Endothelial cell of umbilical vein (primary cell): ENCODE data around the gene RIMBP2. TPM values are rescaled to one million over a fixed set of nuclear protein-coding genes. Genes with fewer than 3 reads are reported as not detected.

Source experiments
- BruUV-seq: library from RNA; stranded (reverse); fragments of 400-500 nt; replicated peaks from 2 replicates; lab custom pipeline; 2021; lab: Mats Ljungman, UMichigan
- CTCF ChIA-PET: fragments of 300-600, 350-600 bp; sonication (Branson Sonifier 250); formaldehyde crosslinking; loops from one replicate; lab custom pipeline; 2021; ENCODE audit warnings: antibody characterized with exemption, inconsistent platforms; lab: Charles Lee
- POLR2A ChIA-PET: fragments of 300-600, 350-600 bp; sonication (Branson Sonifier 250); formaldehyde crosslinking; loops from one replicate; lab custom pipeline; 2021; ENCODE audit warnings: antibody characterized with exemption, inconsistent platforms; lab: Charles Lee
- DNase-seq: peaks from one replicate; pipeline ENCODE4 v3.0.0-alpha.2; 2011; ENCODE audit warnings: low read depth, low spot score
- FAIRE-seq: peaks from 2 replicates; lab custom pipeline; 2011; peaks lifted over from hg19 to GRCh38; lab: Jason Lieb, UNC
- H2AFZ ChIP-seq: 2 replicates; pipeline ENCODE4 v1.6.0; 2012; ENCODE audit warnings: low read depth, low read length, control low read depth, inconsistent platforms
- H3K27ac ChIP-seq: 2 replicates; pipeline ENCODE4 v1.5.1; 2011; ENCODE audit warnings: low read depth, mild to moderate bottlenecking, control low read depth, low read length, moderate library complexity; ENCODE audit not compliant: insufficient read depth
- H3K27me3 ChIP-seq, 2 experiments: 2 replicates each; pipeline versions ENCODE4 v1.6.0 to v1.6.1; 2011; ENCODE audit warnings: low read length in 2 of 2, mixed read lengths in 1 of 2; ENCODE audit not compliant: control insufficient read depth in 2 of 2, insufficient read depth in 2 of 2
- H3K36me3 ChIP-seq, 2 experiments: 2 replicates in 1 of 2; 3 replicates in 1 of 2; pipeline ENCODE4 v1.5.1; 2011; ENCODE audit warnings: low read length in 2 of 2, mild to moderate bottlenecking in 1 of 2, moderate library complexity in 1 of 2; ENCODE audit not compliant: control insufficient read depth in 2 of 2, insufficient read depth in 2 of 2; ENCODE audit errors: extremely low read depth in 1 of 2
- H3K4me1 ChIP-seq: 3 replicates; pipeline ENCODE4 v1.5.1; 2011; ENCODE audit warnings: mild to moderate bottlenecking, low read length; ENCODE audit not compliant: control insufficient read depth, insufficient read depth; ENCODE audit errors: extremely low read depth
- H3K4me2 ChIP-seq: 2 replicates; pipeline ENCODE4 v1.6.1; 2011; ENCODE audit warnings: low read length, control low read depth, mixed read lengths; ENCODE audit not compliant: insufficient read depth
- H3K4me3 ChIP-seq, 3 experiments: fragments of 200-600 bp in 1 of 3; sonication (generic), shearing (Covaris generic) in 1 of 3; replicated peaks in 1 of 3; 2 replicates each; pipeline ENCODE4 v1.5.1; 2011 to 2016; ENCODE audit warnings: control low read depth in 3 of 3, low read length in 3 of 3, mild to moderate bottlenecking in 2 of 3, inconsistent platforms in 1 of 3, low read depth in 1 of 3, moderate library complexity in 1 of 3; ENCODE audit not compliant: insufficient read depth in 1 of 3
- H3K79me2 ChIP-seq: 2 replicates; pipeline ENCODE4 v1.6.0; 2012; ENCODE audit warnings: low read length, inconsistent platforms; ENCODE audit not compliant: control insufficient read depth, insufficient read depth
- H3K9ac ChIP-seq: replicated peaks from 2 replicates; pipeline ENCODE3; 2011; ENCODE audit warnings: low read length, control low read depth; ENCODE audit not compliant: insufficient read depth; ENCODE audit errors: extremely low read depth
- H3K9me1 ChIP-seq: replicated peaks from 3 replicates; pipeline ENCODE4 v1.6.0; 2011; ENCODE audit warnings: mild to moderate bottlenecking, low read length; ENCODE audit not compliant: control insufficient read depth, insufficient read depth; ENCODE audit errors: extremely low read depth
- H3K9me3 ChIP-seq: replicated peaks from 2 replicates; pipeline ENCODE4 v1.5.1; 2012; ENCODE audit warnings: low read length, inconsistent platforms; ENCODE audit not compliant: control insufficient read depth, insufficient read depth
- H4K20me1 ChIP-seq: replicated peaks from 2 replicates; pipeline ENCODE3; 2011; ENCODE audit warnings: mild to moderate bottlenecking, low read length; ENCODE audit not compliant: control insufficient read depth, insufficient read depth; ENCODE audit errors: extremely low read depth
- EZH2 ChIP-seq: IDR thresholded peaks from 2 replicates; pipeline ENCODE4 v1.6.1; 2012; ENCODE audit warnings: borderline replicate concordance, low read depth, mild to moderate bottlenecking, moderate library complexity, low read length, inconsistent platforms; ENCODE audit not compliant: severe bottlenecking
- FOS ChIP-seq: IDR thresholded peaks from 2 replicates; pipeline ENCODE4 v1.6.1; 2011; ENCODE audit warnings: mild to moderate bottlenecking, low read length, moderate library complexity, borderline replicate concordance; ENCODE audit not compliant: insufficient read depth
- GATA2 ChIP-seq: IDR thresholded peaks from 2 replicates; pipeline ENCODE4 v1.7.0; 2011; ENCODE audit warnings: low read depth, mild to moderate bottlenecking, moderate library complexity, mixed read lengths, low read length; ENCODE audit not compliant: insufficient read length, insufficient read depth
- JUN ChIP-seq: IDR thresholded peaks from 2 replicates; pipeline ENCODE4 v1.6.1; 2011; ENCODE audit warnings: borderline replicate concordance, low read depth; ENCODE audit not compliant: insufficient read length, insufficient read depth
- MYC ChIP-seq: IDR thresholded peaks from one replicate; pipeline ENCODE4 v1.6.1; 2011; ENCODE audit warnings: mild to moderate bottlenecking, low read depth, low read length
- POLR2A ChIP-seq: IDR thresholded peaks from 2 replicates; pipeline ENCODE4 v1.6.1; 2012; ENCODE audit warnings: low read depth, mild to moderate bottlenecking, control low read depth, low read length
- POLR2AphosphoS5 ChIP-seq: IDR thresholded peaks from 2 replicates; pipeline ENCODE4 v1.6.1; 2012; ENCODE audit warnings: low read depth, mild to moderate bottlenecking, control low read depth, low read length, moderate library complexity; ENCODE audit not compliant: insufficient read depth
- dilution Hi-C: fragments of 300-500 bp; cut with MboI; formaldehyde crosslinking; loops from one replicate; pipeline ENCODE4 v1.15.0; 2019; ENCODE audit warnings: low sequenced_read_pairs; ENCODE audit not compliant: extremely low pct_ligation_motif_present
- intact Hi-C: fragments of 100-400 bp; cut with micrococcal nuclease; formaldehyde crosslinking; loops from one replicate; pipeline ENCODE4 v1.10.0; 2022
- polyA plus RNA-seq, 4 experiments: library from polyadenylated mRNA; depleted of rRNA in 3 of 4; stranded (reverse) in 3 of 4; unstranded in 1 of 4; fragments of >200 nt; gene quantifications; 2 replicates each; pipeline versions ENCODE4 v1.2.1 to v1.2.3, GENCODE V29; 2011 to 2012; ENCODE audit warnings: missing spikeins in 1 of 4
- total RNA-seq: library from RNA; stranded (reverse); gene quantifications from 2 replicates; pipeline ENCODE4 v1.2.3, GENCODE V29; 2021
- TF ChIP-seq, protein P1 (sequence below), 2 donors: IDR thresholded peaks; 1 replicate in 1 of 2; 2 replicates in 1 of 2; pipeline ENCODE4 v1.5.1; 2011; ENCODE audit warnings: low read length in 2 of 2, mild to moderate bottlenecking in 2 of 2, moderate library complexity in 2 of 2, control low read depth in 1 of 2, inconsistent platforms in 1 of 2, low read depth in 1 of 2; ENCODE audit not compliant: insufficient read depth in 1 of 2; ENCODE audit errors: extremely low read depth in 1 of 2
- TF ChIP-seq, protein P2 (sequence below): IDR thresholded peaks from 2 replicates; pipeline ENCODE4 v1.6.1; 2011; ENCODE audit not compliant: insufficient read depth, insufficient read length

Gene RIMBP2
- total and polyA plus RNA-seq, 2 donors (not counting 3 experiments of a cell fraction or from before 2014, with no cell fraction given) = 0.04 TPM; not detected in 1

DNA sequence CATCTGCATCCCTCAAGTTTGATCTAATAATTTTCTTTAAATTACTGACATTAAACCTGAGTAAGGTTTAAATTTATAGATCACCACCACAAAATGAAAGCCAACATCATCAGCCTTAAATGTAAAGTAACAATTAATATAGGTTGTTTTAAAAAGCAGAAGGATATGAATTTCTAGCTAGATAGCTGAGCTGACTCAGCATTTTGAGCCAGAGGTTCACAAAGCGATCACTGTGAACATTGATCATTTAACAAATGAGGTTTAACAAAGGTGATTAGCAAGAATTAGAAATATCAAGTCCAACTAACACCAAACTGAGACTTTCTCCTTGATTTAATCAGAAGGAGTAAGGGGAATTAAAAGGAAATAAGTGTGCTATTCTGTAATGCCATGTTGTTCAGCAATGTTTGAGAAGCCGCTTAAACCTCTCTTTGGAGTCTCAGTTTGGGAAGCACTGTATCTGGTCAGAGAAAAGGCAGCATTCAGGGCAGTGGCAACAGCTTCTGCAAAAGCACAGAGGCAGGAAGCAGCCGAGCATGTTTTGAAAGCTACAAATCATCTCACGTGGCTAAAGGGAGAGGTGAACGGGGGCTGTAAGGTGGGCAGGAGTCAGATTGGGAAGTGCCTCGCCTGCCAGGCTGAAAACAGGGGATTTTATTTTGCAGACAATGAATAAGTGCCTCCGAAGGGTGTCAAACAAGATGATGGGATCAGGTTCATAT is 19.6 kb downstream of the RIMBP2 start:
- POLR2A ChIA-PET = no interaction called here
- Histone ChIP-seq H3K4me2 (no peak overlapping the region), H3K79me2 (no peaks in the 10 kb centered on the region), H3K27ac (no peak overlapping the region), H3K36me3 (no peaks in the 10 kb centered on the region), H3K9me1 (no peaks in the 10 kb centered on the region), H4K20me1 (no peaks in the 10 kb centered on the region), H3K9ac (no peak overlapping the region), H3K4me3 (no peak overlapping the region), H3K9me3 (peaks cover 10% of the 10 kb centered on the region), H3K4me1 (no peaks in the 10 kb centered on the region), H2AFZ (no peak overlapping the region), H3K27me3 (no peaks in the 10 kb centered on the region)
- intact Hi-C loops = no loop called here
- dilution Hi-C loops = no loop called here
- no TSS peak for BruUV-seq
- FAIRE-seq (no peak), DNase-seq (no peak)
- TF ChIP-seq POLR2A (no peak), EZH2 (no peak), JUN (no peak), GATA2 (no peak), POLR2AphosphoS5 (no peak), MYC (no peak), FOS (no peak)
- TF ChIP-seq, protein P1, sequence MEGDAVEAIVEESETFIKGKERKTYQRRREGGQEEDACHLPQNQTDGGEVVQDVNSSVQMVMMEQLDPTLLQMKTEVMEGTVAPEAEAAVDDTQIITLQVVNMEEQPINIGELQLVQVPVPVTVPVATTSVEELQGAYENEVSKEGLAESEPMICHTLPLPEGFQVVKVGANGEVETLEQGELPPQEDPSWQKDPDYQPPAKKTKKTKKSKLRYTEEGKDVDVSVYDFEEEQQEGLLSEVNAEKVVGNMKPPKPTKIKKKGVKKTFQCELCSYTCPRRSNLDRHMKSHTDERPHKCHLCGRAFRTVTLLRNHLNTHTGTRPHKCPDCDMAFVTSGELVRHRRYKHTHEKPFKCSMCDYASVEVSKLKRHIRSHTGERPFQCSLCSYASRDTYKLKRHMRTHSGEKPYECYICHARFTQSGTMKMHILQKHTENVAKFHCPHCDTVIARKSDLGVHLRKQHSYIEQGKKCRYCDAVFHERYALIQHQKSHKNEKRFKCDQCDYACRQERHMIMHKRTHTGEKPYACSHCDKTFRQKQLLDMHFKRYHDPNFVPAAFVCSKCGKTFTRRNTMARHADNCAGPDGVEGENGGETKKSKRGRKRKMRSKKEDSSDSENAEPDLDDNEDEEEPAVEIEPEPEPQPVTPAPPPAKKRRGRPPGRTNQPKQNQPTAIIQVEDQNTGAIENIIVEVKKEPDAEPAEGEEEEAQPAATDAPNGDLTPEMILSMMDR (IDR thresholded peaks at IDR 0.05; ENCODE audit: extremely low read depth in 1 of 2, insufficient read depth in 1 of 2, low read depth in 1 of 2, low read length in 2 of 2) = no peak
- TF ChIP-seq, protein P2, sequence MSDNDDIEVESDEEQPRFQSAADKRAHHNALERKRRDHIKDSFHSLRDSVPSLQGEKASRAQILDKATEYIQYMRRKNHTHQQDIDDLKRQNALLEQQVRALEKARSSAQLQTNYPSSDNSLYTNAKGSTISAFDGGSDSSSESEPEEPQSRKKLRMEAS = no peak
- CTCF ChIA-PET = no interaction called here
